ENCODE data around the gene CYFIP1. TPM values are rescaled to one million over a fixed set of nuclear protein-coding genes. Genes with fewer than 3 reads are reported as not detected.

CYFIP1 gene
- total and polyA plus RNA-seq, 2 of the 8 experiments (the other 6 are each of a cell fraction or from before 2014, with no cell fraction given), result 38.6 to 81.7 TPM

GRCh38 chr15:22939051-22939450 lies 41.1 kb downstream of the CYFIP1 start:
- no peak overlapping the region for H2BK5ac ChIP-seq (ENCODE audit: low read depth, low read length)
- no peak overlapping the region for H3K56ac ChIP-seq (replicated peaks; ENCODE audit: insufficient read length, low read depth, low read length)
- peaks cover 0 to 3% (median 0%) of the 10 kb centered on the region in 4 experiments; a peak in 2 of 7 replicates for H3K4me1 ChIP-seq (replicated peaks in 1 of 4; ENCODE audit: control insufficient read depth in 3 of 4, insufficient read depth in 4 of 4, low read length in 3 of 4)
- no peak overlapping the region for H3K18ac ChIP-seq (ENCODE audit: extremely low read depth, low read length)
- H4K8ac ChIP-seq (ENCODE audit: extremely low read depth, insufficient read depth, low read length), result no peak overlapping the region
- no peak overlapping the region for H2AFZ ChIP-seq (ENCODE audit: low read length)
- no peak overlapping the region for H3K27ac ChIP-seq (ENCODE audit: low read depth, low read length)
- ChIA-PET POLR2A (ENCODE audit: partially characterized antibody) (no interaction called here), CTCF (ENCODE audit: partially characterized antibody) (interaction anchor here (1.3 kb wide), 1 partner anchor 10 kb away, joined by 4 read pairs; no protein-coding TSS in a partner anchor)
- 95% methylated on average over 13 of the region's 13 CpGs; no CpG with 5 or more reads in 1 of the 2 experiments for WGBS, 2 experiments (ENCODE audit: extremely low coverage in 1 of 2, insufficient coverage in 1 of 2, insufficient read length in 1 of 2, insufficient replicate concordance in 2 of 2, low coverage in 1 of 2, low lambda C conversion rate in 2 of 2, missing lambda C conversion rate in 1 of 2)
- H3K23me2 ChIP-seq (ENCODE audit: low read depth, low read length), result no peaks in the 10 kb centered on the region
- H2BK15ac ChIP-seq (ENCODE audit: low read length), result no peak overlapping the region
- H2BK20ac ChIP-seq (ENCODE audit: low read length), result no peak overlapping the region
- H4K91ac ChIP-seq (replicated peaks; ENCODE audit: insufficient read length, low read length), result no peak overlapping the region
- H2BK120ac ChIP-seq (replicated peaks; ENCODE audit: low read depth, low read length), result no peak overlapping the region
- H2AK5ac ChIP-seq (ENCODE audit: low read depth, low read length), result no peak overlapping the region
- H3K79me2 ChIP-seq (ENCODE audit: control insufficient read depth in 1 of 2, insufficient read depth in 2 of 2, low read length in 2 of 2), result no peaks in the 10 kb centered on the region
- H3K23ac ChIP-seq (ENCODE audit: insufficient read length), result no peak overlapping the region
- H3K14ac ChIP-seq (ENCODE audit: insufficient read length), result no peak overlapping the region
- DNase-seq (ENCODE audit: low read depth in 1 of 2, low spot score in 2 of 2), result no peak
- H3K4me3 ChIP-seq (ENCODE audit: extremely low read depth in 1 of 4, insufficient read depth in 2 of 4, low read depth in 3 of 4, low read length in 4 of 4), result no peak overlapping the region
- H3K9me3 ChIP-seq (ENCODE audit: insufficient read depth in 2 of 2, low read depth in 1 of 2, low read length in 1 of 2), result no peaks in the 10 kb centered on the region
- H3K4me2 ChIP-seq (ENCODE audit: insufficient read depth in 1 of 2, low read depth in 2 of 2, low read length in 2 of 2), result no peak overlapping the region
- FAIRE-seq, result no peak
- H3K4ac ChIP-seq (replicated peaks; ENCODE audit: insufficient read length, low read depth, low read length), result no peak overlapping the region
- H2BK12ac ChIP-seq (ENCODE audit: low read depth, low read length), result no peak overlapping the region
- H3K9ac ChIP-seq (replicated peaks in 1 of 4; ENCODE audit: extremely low read depth in 1 of 4, low read depth in 3 of 4, low read length in 3 of 4), result no peak overlapping the region
- peaks cover 0 to 9% of the 10 kb centered on the region in 2 experiments for H4K20me1 ChIP-seq (replicated peaks in 1 of 2; ENCODE audit: control insufficient read depth in 1 of 2, insufficient read depth in 2 of 2, low read length in 2 of 2)
- no peak overlapping the region for H4K5ac ChIP-seq (ENCODE audit: insufficient read length, low read depth, low read length)
- H3K36me3 ChIP-seq (ENCODE audit: control insufficient read depth in 2 of 4, insufficient read depth in 4 of 4, low read length in 3 of 4), result peaks cover 0 to 6% (median 3%) of the 10 kb centered on the region in 4 experiments; a peak in 2 of 8 replicates
- no peaks in the 10 kb centered on the region for H3K79me1 ChIP-seq (ENCODE audit: low read depth, low read length)
- no peaks in the 10 kb centered on the region for H3K27me3 ChIP-seq (replicated peaks in 1 of 4; ENCODE audit: control insufficient read depth in 3 of 4, extremely low read depth in 1 of 4, insufficient read depth in 3 of 4, low read length in 3 of 4)
- TF ChIP-seq SIN3A (conservative IDR thresholded peaks at IDR 0.05 in 1 of 2, IDR thresholded peaks at IDR 0.05 in 1 of 2; ENCODE audit: low read depth in 1 of 2, low read length in 2 of 2), result no peak
- TF ChIP-seq TAF1 (IDR thresholded peaks at IDR 0.05; ENCODE audit: low read depth, low read length), result no peak
- no peak for TF ChIP-seq CHD1 (IDR thresholded peaks at IDR 0.05; ENCODE audit: low read depth, low read length)
- TF ChIP-seq ATF2 (IDR thresholded peaks at IDR 0.05; ENCODE audit: low read length), result no peak
- no peak for TF ChIP-seq JUN (IDR thresholded peaks at IDR 0.05; ENCODE audit: low read depth, low read length)
- TF ChIP-seq CREB1 (IDR thresholded peaks at IDR 0.05), result no peak

Measured in H1 (cell line).